ENCODE results near the gene LMNTD2.
"Not testable (repeated sequence)": the region's sequence is repeated elsewhere in the genome, so short reads cannot be mapped to it uniquely, and the experiment has no call there.

The LMNTD2 gene

DNA sequence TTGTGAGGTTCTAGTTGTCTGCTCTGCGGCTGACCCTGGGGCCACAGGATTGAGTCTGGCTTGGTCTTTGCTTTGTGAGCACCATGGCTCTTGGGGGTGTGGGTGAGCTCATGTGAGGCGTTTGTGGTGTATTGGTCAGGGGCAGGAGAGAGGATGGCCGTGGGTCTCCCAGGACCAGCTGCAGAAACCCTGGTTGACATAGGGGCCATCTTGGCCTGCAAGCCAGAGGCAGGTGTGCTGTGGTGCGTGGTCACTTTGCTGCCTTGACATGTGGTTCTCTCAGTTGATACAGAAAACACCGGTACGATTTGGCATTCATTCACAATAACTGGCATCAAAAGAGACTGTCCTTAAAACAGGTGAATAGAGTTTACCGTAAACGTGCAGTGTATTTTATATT lies 27.0 kb upstream of the LMNTD2 start:
- DNase-seq (ENCODE audit: low spot score) = no peak

DNA sequence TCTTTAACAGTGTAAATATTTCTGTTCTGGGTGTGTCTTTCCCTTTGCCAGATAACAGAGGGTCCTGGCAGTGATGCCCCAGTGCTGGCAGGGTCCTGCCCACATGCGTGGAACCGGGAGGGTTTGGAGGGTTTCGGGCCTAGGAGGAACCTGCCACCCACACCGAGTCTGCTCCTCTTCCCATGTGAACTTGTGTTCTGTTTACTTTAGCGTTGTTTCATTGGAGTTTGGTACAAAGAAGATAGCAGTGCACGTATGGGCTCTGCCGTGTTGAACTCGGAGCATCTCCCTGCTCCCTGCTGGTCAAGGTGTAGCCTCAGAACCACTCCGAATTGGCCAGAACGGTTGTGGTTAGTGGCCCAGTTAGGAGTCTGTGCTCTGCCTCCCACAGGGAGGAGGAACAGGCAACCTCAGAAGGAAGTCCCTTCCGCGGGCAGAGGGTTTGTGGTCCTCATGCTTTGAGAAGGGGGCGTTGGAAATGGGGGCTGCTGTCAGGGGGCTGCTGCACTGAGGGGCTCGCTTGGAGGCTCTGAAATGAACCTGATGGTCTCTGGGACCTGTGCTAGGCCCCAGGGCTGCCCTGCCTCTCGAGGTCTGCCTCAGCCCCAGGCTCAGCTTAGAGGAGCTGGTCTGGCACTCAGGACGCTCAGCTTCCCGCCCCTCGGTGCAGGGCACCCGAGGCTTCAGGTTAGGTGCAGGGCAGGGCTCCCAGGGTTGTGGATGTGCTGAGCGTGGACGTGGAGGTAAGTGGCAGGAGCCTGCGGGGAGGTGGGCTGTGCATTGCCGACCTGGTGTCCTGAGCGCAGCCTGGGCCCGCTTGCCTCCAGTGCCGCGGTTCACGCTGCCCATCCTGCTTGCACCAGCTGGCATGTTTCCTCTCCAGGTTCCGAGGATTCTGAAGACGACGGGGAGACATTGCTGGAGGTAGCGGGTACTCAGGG lies 26.1 kb upstream of the LMNTD2 start:
- no peak for DNase-seq (ENCODE audit: low spot score)

GRCh38 chr11:584287-584686 lies 23.7 kb upstream of the LMNTD2 start:
- DNase-seq (ENCODE audit: low spot score) = no peak

DNA sequence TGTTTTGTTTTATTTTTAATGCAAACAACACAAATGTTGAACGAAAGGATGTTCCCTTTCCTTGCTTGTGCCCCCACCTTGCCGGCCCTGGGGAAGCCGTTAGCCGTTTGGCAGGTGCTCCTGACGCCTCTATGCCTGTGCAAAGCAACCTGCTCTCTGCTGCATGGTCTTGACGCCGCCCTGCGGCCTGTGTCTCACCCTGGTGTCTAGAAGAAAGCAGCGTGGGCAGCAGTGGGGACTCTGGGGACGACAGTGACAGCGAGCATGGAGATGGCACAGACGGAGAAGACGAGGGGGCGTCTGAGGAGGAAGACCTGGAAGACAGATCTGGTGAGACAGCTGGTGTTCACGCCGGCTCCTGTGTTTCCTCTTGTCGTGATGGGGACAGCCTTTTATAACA lies 21.2 kb upstream of the LMNTD2 start:
- no peak for DNase-seq (ENCODE audit: low spot score)

GRCh38 chr11:581342-581741 lies 20.8 kb upstream of the LMNTD2 start:
- no peak for DNase-seq (ENCODE audit: low spot score)

- DNase-seq (ENCODE audit: low spot score) = no peak
These were observed 19.5 kb upstream of the LMNTD2 start for GRCh38 chr11:579830-580601.

- DNase-seq (ENCODE audit: low spot score) = no peak
These were observed 17.9 kb upstream of the LMNTD2 start for GRCh38 chr11:578276-579035.

DNA sequence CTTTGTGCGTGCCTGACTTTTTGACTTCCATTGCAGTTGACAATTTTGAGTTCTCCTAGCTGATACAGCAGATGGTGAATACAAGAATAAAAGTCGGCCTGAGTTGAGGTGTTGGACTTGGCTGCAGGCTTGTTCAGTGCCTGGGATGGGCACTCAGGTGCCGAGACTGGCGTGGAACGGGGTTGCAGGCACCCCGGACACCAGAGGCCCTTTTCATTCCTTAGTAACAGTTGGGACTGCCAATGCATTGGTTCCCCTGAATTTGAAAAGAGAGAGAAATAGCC lies 17.0 kb upstream of the LMNTD2 start:
- DNase-seq (ENCODE audit: low spot score) = no peak

GRCh38 chr11:576811-577610 lies 16.5 kb upstream of the LMNTD2 start:
- DNase-seq (ENCODE audit: low spot score) = no peak

DNA sequence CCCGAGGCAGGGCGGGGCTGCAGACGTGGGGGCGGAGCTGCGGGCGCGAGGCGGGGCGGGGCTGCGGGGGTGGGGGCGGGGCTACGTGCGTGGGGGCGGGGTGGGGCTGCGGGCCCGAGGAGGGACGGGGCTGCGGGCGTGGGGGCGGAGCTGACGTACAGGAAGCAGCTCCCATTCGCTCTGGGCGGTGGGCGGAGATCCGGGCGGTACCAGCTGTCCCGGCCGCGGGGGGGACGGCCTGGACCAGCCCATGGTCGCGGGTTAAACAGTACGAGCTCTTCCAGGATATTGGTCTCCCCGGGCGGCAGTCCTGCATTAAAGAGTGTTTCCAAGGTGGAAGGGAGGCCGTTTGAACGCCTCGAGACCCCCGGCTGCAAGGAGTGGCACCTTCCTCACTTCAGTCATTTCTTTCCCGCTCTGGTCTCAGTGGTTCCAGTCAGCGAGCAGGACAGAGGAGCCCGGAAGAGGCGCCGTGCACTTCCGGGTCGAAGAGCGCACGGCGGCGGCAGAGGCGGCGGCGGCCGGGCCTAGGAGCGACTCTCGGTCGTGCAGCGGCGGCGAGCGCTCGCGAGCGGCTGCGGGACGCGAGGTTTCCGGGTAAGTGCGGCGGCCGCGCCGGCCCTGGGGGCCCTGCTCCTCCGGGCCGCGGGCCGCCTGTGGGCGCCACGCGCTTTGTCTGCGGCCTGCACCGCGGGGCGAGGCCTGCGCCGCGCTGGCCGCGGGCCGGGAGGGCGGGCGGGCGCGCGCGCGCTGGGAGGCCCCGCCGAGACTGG lies 15.6 kb upstream of the LMNTD2 start, which contains the start of gene PHRF1:
Gene PHRF1 (plus strand): TSS at position 475 of the 773 bp plus-strand sequence. CDS start 5,043 bp downstream, outside the sequence.
- peak; percentile 97 for DNase-seq (ENCODE audit: low spot score)

DNA sequence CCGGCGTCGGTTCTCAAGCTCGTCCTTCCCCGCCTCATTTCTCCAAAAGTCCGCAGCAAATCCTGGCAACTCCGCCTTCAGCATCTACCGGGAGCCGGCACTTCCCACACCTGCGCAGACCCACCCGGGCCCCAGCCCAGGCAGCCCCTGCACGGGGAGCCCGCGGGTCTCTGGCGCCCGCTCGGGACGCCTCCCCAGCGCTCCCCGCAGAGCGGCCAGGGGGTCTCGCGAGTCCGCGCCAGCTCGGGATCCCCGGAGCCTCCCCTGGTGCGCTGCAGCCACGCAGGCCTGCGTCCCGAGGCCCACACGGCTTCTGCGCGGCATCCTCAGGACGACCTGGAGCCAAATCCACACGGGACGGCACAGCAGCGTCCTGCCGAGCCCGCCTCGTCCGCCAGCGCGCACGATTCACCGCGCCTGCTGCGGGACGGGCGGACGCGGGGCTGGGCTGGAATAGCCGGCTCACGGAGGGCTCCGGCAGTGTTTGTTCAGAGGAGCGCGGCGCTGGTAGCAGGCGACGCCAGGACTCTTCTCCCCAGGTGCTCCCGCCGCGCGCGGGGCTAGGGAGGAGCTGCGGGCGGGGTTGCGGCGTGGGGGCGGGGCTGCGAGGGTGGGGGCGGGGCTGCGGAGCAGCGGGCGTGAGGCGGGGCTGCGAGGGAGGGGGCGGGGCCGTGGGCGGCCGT lies 14.9 kb upstream of the LMNTD2 start:
- no peak for DNase-seq (ENCODE audit: low spot score)

DNA sequence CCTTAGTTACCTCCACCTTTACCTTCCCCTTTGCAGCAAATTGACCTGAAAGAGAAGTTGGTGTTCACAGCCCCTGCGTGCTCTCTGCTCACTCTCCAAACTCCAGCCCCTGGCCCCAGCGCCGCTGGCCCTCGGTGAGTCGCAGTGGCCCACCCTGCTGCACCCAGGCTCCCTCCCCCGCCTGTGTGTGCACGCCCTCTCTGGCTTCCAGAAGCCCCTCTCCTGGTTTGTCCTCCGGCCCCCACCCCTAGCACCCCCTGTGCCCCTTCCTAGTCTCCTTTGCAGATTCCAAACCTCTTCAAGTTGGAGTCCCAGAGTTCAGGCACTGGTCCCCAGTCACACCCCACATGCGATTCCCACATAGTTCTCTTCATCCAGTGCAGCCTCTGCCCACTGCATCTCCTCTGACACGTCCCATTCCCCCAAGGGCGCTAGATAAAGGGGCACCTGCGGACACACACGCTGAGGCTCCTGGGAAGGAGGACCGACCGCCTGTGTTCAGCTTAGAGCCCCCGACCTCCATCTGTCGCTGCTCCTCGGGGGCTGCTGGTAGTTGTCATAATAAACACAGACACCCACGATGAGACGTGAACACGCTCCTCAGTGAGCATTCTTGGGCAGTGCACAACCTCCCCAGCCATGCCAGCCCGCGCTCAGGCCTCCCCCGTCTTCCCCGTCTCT lies 14.2 kb upstream of the LMNTD2 start:
- no peak for DNase-seq (ENCODE audit: low spot score)

GRCh38 chr11:574031-574570 lies 13.6 kb upstream of the LMNTD2 start:
- DNase-seq (ENCODE audit: low spot score) = not testable (repeated sequence)

GRCh38 chr11:573146-573759 lies 12.7 kb upstream of the LMNTD2 start:
- no peak for DNase-seq (ENCODE audit: low spot score)

DNA sequence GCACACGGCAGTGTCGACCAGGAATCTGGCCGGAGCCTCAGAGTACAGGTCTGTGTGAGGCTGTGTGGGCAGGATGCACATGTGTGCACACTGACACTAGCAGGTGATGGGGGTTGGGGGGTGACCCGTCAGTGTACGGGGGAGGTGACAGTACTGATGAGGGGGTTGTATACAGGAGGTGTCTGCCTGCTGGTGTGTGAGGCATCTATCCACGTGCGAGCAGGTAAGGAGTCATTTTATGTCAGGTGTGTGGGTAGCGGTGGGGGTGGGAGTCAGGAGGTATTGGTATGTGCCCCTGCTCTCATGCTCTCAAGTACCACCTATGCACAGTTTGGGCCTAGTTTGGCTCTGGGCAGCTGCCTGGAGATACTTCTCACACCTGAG lies 11.3 kb upstream of the LMNTD2 start:
- no peak for DNase-seq (ENCODE audit: low spot score)

GRCh38 chr11:569158-569885 lies 8.8 kb upstream of the LMNTD2 start:
- no peak for DNase-seq (ENCODE audit: low spot score)

DNA sequence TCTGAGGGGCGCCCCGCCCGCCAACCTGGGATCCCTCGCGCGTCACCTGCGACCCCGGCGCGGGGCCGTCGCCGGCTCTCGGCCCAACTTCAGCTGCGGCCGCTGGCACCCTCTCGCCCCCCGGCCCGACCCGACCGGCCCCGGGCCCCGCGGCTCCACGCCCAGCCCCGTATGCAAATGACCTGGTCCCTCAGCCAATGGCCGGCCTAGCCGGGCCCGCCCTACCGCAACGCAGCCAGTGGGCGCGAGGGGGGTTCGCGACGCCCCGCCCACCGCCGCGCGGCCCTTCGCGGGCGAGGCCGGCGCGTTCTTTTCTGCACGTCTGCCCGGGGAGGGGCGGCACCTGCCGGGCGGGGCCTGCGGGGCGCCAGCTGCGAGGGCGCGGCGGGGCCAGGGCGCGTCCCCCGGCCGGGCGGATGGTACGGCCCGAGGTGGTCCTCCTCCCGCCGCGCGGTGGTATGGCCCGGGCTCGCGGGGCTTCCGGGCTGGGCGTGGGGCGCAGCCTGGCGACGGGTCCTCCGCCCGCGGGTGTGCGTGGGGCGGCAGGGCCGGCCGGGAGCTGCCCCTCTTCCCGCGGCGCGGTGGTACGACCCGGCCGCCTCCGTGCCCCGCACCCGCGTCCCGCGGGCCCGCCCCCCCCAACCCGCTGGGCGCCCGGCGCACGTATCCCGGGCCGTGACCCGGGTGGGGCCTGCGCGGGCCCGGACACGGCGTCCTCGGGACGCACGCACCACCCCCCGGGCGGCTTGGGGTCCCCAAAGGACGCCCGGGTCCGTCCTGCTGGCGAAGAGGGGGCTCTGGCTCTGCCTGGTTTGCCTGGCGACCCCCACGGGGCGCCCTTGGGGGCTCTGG lies 8.0 kb upstream of the LMNTD2 start:
- peak; percentile 98 for DNase-seq (ENCODE audit: low spot score)
